Endodermal cell (in vitro differentiated cells): ENCODE measurements around the gene VAV3. TPM values are rescaled to one million over a fixed set of nuclear protein-coding genes. Genes with fewer than 3 reads are reported as not detected.

Source experiments
- DNase-seq: peaks from one replicate; pipeline ENCODE4 v3.0.0-alpha.2; 2017
- H3K27ac ChIP-seq: 2 replicates; pipeline ENCODE4 v1.5.1; 2013; ENCODE audit warnings: mild to moderate bottlenecking, low read depth, low read length, moderate library complexity
- H3K27me3 ChIP-seq: 2 replicates; pipeline ENCODE4 v1.6.1; 2013; ENCODE audit warnings: mild to moderate bottlenecking, low read length, moderate library complexity; ENCODE audit not compliant: insufficient read depth, control insufficient read depth, poor library complexity, severe bottlenecking
- H3K36me3 ChIP-seq: 2 replicates; pipeline ENCODE4 v1.7.0; 2013; ENCODE audit warnings: mild to moderate bottlenecking, low read length, moderate library complexity; ENCODE audit not compliant: control insufficient read depth, insufficient read depth
- H3K4me1 ChIP-seq: one replicate; pipeline ENCODE4 v1.7.0; 2013; ENCODE audit warnings: low read length; ENCODE audit not compliant: control insufficient read depth, insufficient read depth
- H3K4me3 ChIP-seq: 2 replicates; pipeline ENCODE4 v1.5.1; 2013; ENCODE audit warnings: mild to moderate bottlenecking, low read length, moderate library complexity
- H3K9ac ChIP-seq: 2 replicates; pipeline ENCODE4 v1.6.1; 2013; ENCODE audit warnings: mild to moderate bottlenecking, low read length, moderate library complexity; ENCODE audit not compliant: poor library complexity, severe bottlenecking; ENCODE audit errors: extremely low read depth
- H3K9me3 ChIP-seq: 2 replicates; pipeline ENCODE4 v1.6.1; 2013; ENCODE audit warnings: mild to moderate bottlenecking, low read length, moderate library complexity; ENCODE audit not compliant: control insufficient read depth
- H3K27ac Mint-ChIP-seq: 2 replicates; pipeline ENCODE4 v1.8.0; 2020; ENCODE audit warnings: mixed read lengths
- H3K27me3 Mint-ChIP-seq: 2 replicates; pipeline ENCODE4 v1.8.0; 2021; ENCODE audit warnings: mild to moderate bottlenecking, mixed read lengths; ENCODE audit not compliant: insufficient read depth
- H3K36me3 Mint-ChIP-seq: 2 replicates; pipeline ENCODE4 v1.8.0; 2020; ENCODE audit warnings: low read depth, mixed read lengths
- H3K4me1 Mint-ChIP-seq: 2 replicates; pipeline ENCODE4 v1.8.0; 2020; ENCODE audit warnings: mixed read lengths
- H3K4me3 Mint-ChIP-seq: 2 replicates; pipeline ENCODE4 v1.8.0; 2020; ENCODE audit warnings: mild to moderate bottlenecking, moderate library complexity, mixed read lengths
- H3K9me3 Mint-ChIP-seq: 2 replicates; pipeline ENCODE4 v1.8.0; 2020; ENCODE audit warnings: mild to moderate bottlenecking, mixed read lengths
- WGBS, 2 experiments: methylation state at CpG; one replicate each; pipeline versions ENCODE4 v1.1.5 to v1.1.7; 2013; ENCODE audit warnings: missing lambda C conversion rate in 2 of 2, mixed read lengths in 1 of 2; ENCODE audit not compliant: insufficient coverage in 1 of 2, insufficient read length in 1 of 2; 5-methylcytosine and 5-hydroxymethylcytosine counted together
- total RNA-seq, 2 donors: library from RNA; stranded (reverse); fragmentation: NEBNext Ultra II Directional in 1 of 2; extraction: Animal tissue kit (Norgen Biotek cat#: 25700) in 1 of 2; gene quantifications; 2 replicates in 1 of 2; 3 replicates in 1 of 2; pipeline ENCODE4 v1.2.1, GENCODE V29; 2021
- TF ChIP-seq, protein P1 (sequence below): fragments of 200-600 bp; sonication (generic); conservative IDR thresholded peaks from 2 replicates; pipeline ENCODE4 v1.5.0; 2021; ENCODE audit warnings: antibody characterized with exemption, mild to moderate bottlenecking

Gene VAV3
- total RNA-seq, 2 donors from 2014 or later = 6.9 to 9.6 TPM

DNA sequence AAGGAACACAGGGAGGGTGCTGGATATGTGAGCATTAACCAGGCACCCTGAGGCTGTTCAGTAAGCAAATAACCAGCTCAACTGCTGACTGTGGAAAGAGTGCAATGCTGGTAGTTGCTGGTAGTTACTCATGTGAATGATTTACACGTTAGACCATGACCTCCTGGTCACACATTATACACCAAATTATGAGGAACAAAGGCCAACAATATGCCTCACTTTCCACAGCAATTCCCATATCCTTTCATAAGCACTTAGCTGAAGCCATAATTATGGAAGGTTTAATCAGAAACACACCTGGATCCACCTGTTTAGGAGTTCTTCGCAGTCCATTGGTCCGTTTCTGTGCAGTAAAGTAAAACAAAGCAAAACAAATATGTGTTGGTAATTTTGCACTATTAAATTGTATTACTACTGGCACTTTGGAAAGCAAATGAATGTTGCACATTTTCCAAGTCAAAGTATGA is 281.8 kb downstream of the VAV3 start:
- H3K4me3 ChIP-seq = no peak overlapping the region
- peak overlapping the region; percentile 35 for H3K27ac Mint-ChIP-seq

DNA sequence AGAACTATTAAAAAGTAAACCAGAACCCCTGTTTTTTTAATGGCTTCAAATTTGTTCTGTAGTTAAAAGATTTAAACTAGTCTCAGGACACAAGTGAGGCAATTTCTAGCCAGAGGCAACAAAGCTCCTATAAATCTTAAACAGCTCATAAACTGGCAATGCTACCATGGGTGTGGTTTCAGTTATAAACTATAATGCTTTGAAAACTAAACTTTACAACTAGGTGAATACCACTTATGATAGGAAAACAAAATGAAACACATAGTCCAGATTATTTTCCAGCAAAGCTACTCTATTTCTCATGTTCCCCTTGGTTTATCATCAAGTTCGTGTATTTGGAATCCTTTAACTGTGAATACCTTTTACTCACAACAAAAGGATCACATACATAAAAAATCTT is 282.5 kb downstream of the VAV3 start:
- no peaks in the 10 kb centered on the region for H3K27me3 Mint-ChIP-seq
- no peak overlapping the region for H3K9ac ChIP-seq
- H3K9me3 ChIP-seq = no peaks in the 10 kb centered on the region
- H3K36me3 Mint-ChIP-seq = no peaks in the 10 kb centered on the region
- no peak overlapping the region for H3K27ac Mint-ChIP-seq
- no peaks in the 10 kb centered on the region for H3K36me3 ChIP-seq
- TF ChIP-seq, protein P1, sequence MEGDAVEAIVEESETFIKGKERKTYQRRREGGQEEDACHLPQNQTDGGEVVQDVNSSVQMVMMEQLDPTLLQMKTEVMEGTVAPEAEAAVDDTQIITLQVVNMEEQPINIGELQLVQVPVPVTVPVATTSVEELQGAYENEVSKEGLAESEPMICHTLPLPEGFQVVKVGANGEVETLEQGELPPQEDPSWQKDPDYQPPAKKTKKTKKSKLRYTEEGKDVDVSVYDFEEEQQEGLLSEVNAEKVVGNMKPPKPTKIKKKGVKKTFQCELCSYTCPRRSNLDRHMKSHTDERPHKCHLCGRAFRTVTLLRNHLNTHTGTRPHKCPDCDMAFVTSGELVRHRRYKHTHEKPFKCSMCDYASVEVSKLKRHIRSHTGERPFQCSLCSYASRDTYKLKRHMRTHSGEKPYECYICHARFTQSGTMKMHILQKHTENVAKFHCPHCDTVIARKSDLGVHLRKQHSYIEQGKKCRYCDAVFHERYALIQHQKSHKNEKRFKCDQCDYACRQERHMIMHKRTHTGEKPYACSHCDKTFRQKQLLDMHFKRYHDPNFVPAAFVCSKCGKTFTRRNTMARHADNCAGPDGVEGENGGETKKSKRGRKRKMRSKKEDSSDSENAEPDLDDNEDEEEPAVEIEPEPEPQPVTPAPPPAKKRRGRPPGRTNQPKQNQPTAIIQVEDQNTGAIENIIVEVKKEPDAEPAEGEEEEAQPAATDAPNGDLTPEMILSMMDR = no peak
- H3K4me1 Mint-ChIP-seq = peaks cover 54% of the 10 kb centered on the region
- no peak overlapping the region for H3K27ac ChIP-seq
- WGBS, 2 experiments = 93% methylated on average over 1 of the region's 1 CpG; no CpG with 5 or more reads in 1 of the 2 experiments
- H3K4me3 Mint-ChIP-seq = no peak overlapping the region
- no peaks in the 10 kb centered on the region for H3K9me3 Mint-ChIP-seq
- DNase-seq = no peak
- H3K27me3 ChIP-seq = no peaks in the 10 kb centered on the region
- H3K4me3 ChIP-seq = no peak overlapping the region
- H3K4me1 ChIP-seq = peaks cover 13% of the 10 kb centered on the region

More for the DNA sequence above, 281.8 kb downstream of the VAV3 start:
- Histone ChIP-seq H3K27me3 (no peaks in the 10 kb centered on the region), H3K9me3 (no peaks in the 10 kb centered on the region), H3K27ac (no peak overlapping the region), H3K9ac (no peak overlapping the region), H3K36me3 (no peaks in the 10 kb centered on the region), H3K4me1 (peaks cover 13% of the 10 kb centered on the region)
- H3K9me3 Mint-ChIP-seq = no peaks in the 10 kb centered on the region
- H3K4me1 Mint-ChIP-seq = peaks cover 52% of the 10 kb centered on the region
- no peak overlapping the region for H3K4me3 Mint-ChIP-seq
- H3K36me3 Mint-ChIP-seq = no peaks in the 10 kb centered on the region
- TF ChIP-seq, protein P1 = no peak
- WGBS, 2 experiments = 89 to 100% methylated on average over 2 to 3 of the region's 3 CpGs
- DNase-seq = no peak
- no peaks in the 10 kb centered on the region for H3K27me3 Mint-ChIP-seq

DNA sequence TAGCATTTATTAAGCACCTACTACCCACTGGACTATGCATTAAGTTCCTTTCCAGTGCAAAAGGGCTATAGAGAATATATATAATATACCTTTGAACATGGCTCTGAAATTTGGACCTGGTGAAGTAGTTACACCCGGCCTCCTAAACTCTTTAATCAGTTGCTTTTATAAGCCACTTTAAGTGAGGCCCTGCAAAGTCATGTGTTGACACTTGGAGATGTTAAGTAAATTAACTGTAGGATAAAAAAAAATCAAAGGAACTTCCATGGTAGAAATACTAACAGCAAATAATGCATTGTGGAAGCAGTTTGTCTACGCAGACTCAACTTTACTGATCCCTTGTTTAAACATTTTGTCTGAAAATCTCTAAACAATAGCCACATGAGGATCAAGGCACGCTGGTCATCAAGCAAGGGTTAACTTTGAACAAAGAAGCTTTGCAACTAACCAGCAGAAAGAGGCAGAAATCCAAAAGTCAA is 283.9 kb downstream of the VAV3 start:
- Histone ChIP-seq H3K27me3 (no peaks in the 10 kb centered on the region), H3K4me3 (no peak overlapping the region), H3K9me3 (no peaks in the 10 kb centered on the region), H3K9ac (no peak overlapping the region), H3K27ac (no peak overlapping the region), H3K36me3 (no peaks in the 10 kb centered on the region), H3K4me1 (peaks cover 13% of the 10 kb centered on the region)
- DNase-seq = no peak
- TF ChIP-seq, protein P1 = no peak
- no peaks in the 10 kb centered on the region for H3K36me3 Mint-ChIP-seq
- H3K4me3 Mint-ChIP-seq = no peak overlapping the region
- H3K27ac Mint-ChIP-seq = peak overlapping the region; percentile 95
- peaks cover 50% of the 10 kb centered on the region for H3K4me1 Mint-ChIP-seq
- no peaks in the 10 kb centered on the region for H3K9me3 Mint-ChIP-seq
- 40 to 90% methylated on average over 2 to 3 of the region's 3 CpGs for WGBS, 2 experiments
- H3K27me3 Mint-ChIP-seq = no peaks in the 10 kb centered on the region
